ENCODE results near the gene DPH6. TPM values are rescaled to one million over a fixed set of nuclear protein-coding genes. Genes with fewer than 3 reads are reported as not detected.
A peak's percentile ranks its signal among the peaks of the same experiment; 100 is the strongest.
"Not testable (repeated sequence)": the region's sequence is repeated elsewhere in the genome, so short reads cannot be mapped to it uniquely, and the experiment has no call there.

The DPH6 gene
- 16.1 and 19.7 TPM in 2 replicates for total RNA-seq (2014; rRNA removed; shearing (Covaris generic))

DNA sequence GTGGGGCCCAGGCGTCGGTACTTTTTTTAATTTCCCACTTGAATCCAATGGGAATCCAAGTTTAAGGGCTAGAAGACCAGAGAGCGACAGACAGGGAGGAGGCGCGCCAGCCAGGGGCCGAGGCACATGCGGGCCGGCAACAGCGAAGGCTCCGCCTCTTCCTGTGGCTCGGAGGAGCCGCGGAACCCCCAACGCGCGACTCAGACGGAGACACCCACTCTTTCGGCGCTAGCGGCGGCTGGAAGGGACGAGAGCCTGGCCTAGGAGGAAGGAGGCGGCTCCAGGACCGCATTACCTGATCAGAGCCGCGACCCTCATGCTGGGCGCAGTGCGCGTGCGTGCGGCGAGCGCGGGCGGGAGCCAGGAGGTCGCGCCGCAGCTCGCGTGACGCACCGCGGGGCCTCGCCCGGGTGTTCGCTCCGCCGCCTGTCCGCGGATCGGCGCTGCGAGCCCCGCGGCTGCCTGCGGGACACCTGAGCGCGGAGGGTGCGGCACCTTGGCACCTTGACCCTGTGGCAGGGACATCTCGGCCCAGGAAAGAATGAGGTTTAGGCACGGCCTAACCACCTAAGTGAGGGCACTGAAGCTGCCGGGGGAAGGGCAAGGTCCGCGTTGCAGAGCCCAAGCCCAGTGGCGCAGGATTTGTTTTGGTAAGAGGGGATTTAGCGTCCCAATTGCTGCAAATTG is at the start of gene DPH6:
TSS of gene DPH6 (minus strand) at position 342 of the 687 bp plus-strand sequence. CDS start at position 318, 24 bp downstream.
- DNase-seq (ENCODE audit: low spot score), result peak; percentile 75

DNA sequence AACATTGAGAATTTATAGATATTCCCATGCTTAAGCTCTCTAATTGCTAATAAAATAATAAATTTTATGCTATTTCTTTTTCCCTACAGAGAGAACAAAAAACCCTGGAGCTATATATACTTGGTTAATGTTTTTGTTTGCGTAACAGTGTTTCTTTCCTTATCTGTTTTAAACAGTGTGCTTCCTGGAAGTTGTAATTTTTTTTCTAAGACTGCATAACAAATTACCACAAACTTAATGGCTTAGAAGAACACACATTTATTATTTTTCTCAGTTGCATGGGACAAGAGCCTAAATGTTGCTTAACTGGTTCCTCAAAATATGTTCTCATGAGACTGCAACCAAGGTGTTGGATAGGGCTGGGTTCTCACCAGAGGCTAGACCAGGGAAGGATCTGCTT is 49.7 kb upstream of the DPH6 start:
- no peak for DNase-seq (ENCODE audit: low spot score)

- not testable (repeated sequence) for DNase-seq (ENCODE audit: low spot score)
Observed at GRCh38 chr15:35591987-35592386, 46.0 kb upstream of the DPH6 start.

GRCh38 chr15:35583863-35584528 is 38.0 kb upstream of the DPH6 start:
- DNase-seq (ENCODE audit: low spot score), result peak; percentile 13

- no peak for DNase-seq (ENCODE audit: low spot score)
Observed at GRCh38 chr15:35580606-35581005, 34.6 kb upstream of the DPH6 start.

GRCh38 chr15:35567392-35567791 is 21.4 kb upstream of the DPH6 start:
- DNase-seq (ENCODE audit: low spot score), result no peak

DNA sequence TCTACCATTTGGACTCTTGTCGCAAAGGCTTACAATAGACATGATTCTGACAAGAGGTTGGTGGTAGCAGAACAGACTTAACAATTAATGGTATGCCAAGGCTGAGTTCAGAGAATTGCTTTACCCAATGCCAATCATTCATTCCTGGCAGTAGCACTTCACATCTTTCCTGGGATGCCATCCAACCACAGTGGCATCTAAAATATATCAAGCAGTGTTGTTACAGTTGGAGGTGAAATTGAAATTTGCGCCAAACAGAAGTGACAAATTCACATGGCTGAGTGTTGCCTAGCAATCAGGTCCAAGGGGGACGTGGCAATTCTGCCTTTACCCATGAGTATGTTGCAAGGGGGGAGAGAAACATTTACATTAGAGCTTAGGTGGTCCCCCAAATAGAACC is 21.0 kb upstream of the DPH6 start:
- DNase-seq (ENCODE audit: low spot score), result no peak

GRCh38 chr15:35565901-35566300 is 19.9 kb upstream of the DPH6 start:
- no peak for DNase-seq (ENCODE audit: low spot score)

- no peak for DNase-seq (ENCODE audit: low spot score)
Observed at GRCh38 chr15:35562641-35563040, 16.7 kb upstream of the DPH6 start.

GRCh38 chr15:35561308-35561707 is 15.3 kb upstream of the DPH6 start:
- DNase-seq (ENCODE audit: low spot score), result no peak

- no peak for DNase-seq (ENCODE audit: low spot score)
Observed at GRCh38 chr15:35560870-35561269, 14.9 kb upstream of the DPH6 start.

- no peak for DNase-seq (ENCODE audit: low spot score)
Observed at GRCh38 chr15:35560258-35560657, 14.3 kb upstream of the DPH6 start.

- DNase-seq (ENCODE audit: low spot score), result no peak
Observed at GRCh38 chr15:35559683-35560082, 13.7 kb upstream of the DPH6 start.

- DNase-seq (ENCODE audit: low spot score), result peak; percentile 80
Observed at GRCh38 chr15:35557544-35557943, 11.6 kb upstream of the DPH6 start.

DNA sequence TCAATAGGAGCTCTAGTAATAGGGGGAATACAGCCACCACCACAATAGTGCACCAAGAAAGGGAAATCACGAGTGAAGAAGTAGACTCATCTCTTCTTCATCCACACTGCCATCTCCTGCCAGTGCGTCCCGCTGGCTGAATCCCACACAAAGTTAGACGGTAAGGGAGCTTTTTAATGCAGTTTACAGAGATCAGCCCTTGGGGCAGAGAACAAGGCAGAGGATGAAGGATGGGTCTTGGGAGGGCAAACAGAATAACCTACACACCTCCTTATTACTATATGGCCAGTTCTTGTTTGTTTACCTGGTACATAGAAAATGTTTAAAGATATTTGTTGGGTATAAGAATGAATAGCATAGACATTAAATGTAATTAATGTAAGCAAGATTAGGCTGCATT is 11.0 kb upstream of the DPH6 start:
- DNase-seq (ENCODE audit: low spot score), result no peak

GRCh38 chr15:35555244-35555643 is 9.3 kb upstream of the DPH6 start:
- DNase-seq (ENCODE audit: low spot score), result no peak

DNA sequence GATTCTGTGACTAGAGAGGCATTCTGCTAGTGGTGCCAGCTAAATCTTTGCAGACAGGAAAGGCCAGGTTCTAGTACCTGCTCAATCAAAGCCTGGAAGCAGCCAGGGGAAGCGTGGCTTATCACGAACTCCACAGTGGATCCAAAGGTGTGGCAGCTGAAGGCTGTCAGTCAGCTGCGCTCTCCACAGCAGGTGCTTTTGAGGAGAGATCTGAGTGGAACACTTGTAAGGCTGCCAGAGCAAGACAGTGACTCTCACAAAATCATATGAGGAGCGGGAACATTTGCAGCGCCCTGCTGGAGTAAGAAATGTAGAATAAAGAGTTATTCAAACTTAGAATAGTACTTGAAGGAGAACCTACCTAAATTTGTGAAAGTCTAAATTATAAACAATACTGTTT is 5.0 kb upstream of the DPH6 start:
- DNase-seq (ENCODE audit: low spot score), result no peak

GRCh38 chr15:35549567-35549966 is 3.6 kb upstream of the DPH6 start:
- DNase-seq (ENCODE audit: low spot score), result no peak

- DNase-seq (ENCODE audit: low spot score), result no peak
Observed at GRCh38 chr15:35548435-35548834, 2.5 kb upstream of the DPH6 start.

DNA sequence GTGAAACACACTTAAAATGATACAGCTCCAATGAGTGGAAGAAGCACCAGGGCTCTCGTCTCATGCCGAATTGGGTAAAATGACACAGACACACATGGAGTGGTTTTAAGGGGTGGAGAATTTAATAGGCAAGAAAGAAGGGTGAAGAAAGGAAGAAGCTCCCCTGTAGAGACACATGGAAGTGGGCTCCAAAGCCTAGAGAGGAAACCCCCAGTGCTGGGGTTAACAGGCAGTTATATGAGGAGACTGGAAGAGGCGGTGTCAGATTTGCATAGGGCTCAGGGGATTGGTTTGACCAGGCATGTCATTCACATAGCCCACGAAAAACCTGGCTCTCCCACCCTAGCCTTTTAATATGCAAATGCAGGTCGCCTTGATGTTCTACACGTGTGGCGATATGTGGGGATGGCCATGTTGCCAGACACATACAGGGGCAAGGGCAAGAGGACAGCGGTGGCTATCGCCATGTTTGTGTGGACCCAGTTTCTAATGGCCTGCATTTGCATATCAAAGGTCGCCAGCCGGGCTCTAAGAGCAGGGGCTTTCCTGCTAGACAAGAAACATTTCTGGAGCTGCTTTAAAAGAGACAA is 1.9 kb upstream of the DPH6 start:
- DNase-seq (ENCODE audit: low spot score), result no peak

DNA sequence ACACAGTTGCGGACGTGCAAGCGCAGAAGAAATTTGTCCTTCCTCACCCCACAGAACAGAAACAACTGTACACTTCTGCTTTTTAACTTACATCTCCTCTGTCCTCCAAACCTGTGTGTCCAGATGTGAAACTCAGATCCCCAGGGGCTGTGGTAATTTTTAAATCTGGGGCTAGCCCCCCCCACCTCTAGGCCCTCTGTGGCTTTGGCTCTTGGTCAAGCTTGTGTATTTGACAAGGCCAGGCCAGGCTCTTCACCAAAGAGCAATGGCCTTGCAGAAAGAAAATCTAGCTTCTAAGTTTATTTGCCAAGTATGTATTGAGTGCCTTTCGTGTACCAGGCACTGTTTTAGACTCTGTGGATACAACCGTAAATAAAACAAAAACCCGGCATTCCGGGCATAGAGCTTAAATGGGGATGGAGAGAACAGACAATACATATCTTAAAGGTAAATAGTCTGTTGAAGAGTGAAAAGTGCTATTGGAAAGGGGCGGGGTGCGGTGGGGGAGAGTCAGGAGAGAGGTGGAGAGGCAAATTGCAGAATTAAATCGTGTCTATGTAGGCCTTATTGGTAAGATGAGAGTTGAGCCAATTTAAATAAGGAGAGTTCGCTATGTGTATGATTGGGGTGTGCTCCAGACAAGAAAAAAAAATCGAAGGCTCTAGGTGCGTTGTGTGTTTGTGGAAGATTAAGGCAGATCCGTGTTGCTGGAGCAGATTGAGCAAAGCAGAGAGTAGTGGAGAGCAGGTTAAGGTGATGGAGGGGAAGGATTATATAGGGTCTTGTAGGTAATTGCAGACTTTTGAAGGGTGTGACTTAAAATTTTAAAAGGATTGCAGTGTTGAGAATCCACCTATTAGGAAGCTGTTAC is 781 bp upstream of the DPH6 start:
- DNase-seq (ENCODE audit: low spot score), result no peak

DNA sequence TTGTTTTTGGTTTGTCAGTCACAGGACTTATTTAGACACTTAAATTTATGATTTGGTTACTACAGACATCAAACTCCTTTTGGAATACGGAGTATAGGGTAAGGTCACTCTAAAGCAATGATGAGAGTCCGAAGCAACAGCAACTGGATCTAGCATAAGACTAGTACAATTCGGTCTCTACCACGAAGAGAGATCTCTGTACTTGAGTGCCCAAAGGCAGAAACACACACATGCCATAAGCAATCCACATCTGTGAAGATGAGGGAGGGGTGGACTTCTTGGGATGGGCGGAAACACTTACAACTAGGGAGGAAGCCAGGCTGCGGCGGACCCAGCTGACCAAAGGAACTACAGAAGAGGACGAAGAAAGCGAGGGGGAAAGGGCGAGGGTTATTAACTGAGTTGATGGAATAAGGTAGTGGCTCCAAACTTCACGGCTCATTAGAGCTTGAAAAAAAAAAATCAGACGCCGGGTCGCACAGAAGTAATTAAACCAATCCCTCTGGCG is 595 bp downstream of the DPH6 start:
- peak; percentile 62 for DNase-seq (ENCODE audit: low spot score)

All from A172 (cell line).